ENCODE results near the gene OR2A42.
"Not testable (repeated sequence)": the region's sequence is repeated elsewhere in the genome, so short reads cannot be mapped to it uniquely, and the experiment has no call there.

OR2A42 gene

DNA sequence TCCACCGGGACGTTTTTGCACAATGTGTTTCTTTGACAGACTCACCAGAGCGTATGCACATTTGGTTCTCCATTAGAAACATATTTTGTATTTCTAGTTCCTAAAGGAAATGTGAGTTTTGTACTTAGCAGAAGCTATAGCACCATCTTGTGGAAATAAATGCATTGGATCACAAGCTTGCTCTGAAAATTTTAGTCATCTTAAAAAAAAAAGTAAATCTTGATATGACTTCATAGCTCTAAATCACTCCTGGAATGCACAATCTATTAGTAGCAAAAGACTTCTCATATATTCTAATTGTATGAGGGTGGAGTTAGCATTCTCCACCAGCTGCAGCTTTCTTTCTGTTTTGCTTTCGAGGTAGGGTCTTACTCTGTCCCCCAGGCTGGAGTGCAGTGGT lies 20.3 kb downstream of the OR2A42 start:
- DNase-seq; H3K4me3 ChIP-seq (ENCODE audit: low read depth, low read length); H3K27ac ChIP-seq; in situ Hi-C loops (cut with HindIII; ENCODE audit: low pct_ligation_motif_present, low sequenced_read_pairs); H3K27me3 ChIP-seq (replicated peaks); H3K36me3 ChIP-seq (replicated peaks): not testable (repeated sequence)

- H3K27ac ChIP-seq; H3K27me3 ChIP-seq (replicated peaks); in situ Hi-C loops (cut with HindIII; ENCODE audit: low pct_ligation_motif_present, low sequenced_read_pairs); DNase-seq; H3K36me3 ChIP-seq (replicated peaks); H3K4me3 ChIP-seq (ENCODE audit: low read depth, low read length): not testable (repeated sequence)
Measured at GRCh38 chr7:144218581-144218980, 20.8 kb downstream of the OR2A42 start.

DNA sequence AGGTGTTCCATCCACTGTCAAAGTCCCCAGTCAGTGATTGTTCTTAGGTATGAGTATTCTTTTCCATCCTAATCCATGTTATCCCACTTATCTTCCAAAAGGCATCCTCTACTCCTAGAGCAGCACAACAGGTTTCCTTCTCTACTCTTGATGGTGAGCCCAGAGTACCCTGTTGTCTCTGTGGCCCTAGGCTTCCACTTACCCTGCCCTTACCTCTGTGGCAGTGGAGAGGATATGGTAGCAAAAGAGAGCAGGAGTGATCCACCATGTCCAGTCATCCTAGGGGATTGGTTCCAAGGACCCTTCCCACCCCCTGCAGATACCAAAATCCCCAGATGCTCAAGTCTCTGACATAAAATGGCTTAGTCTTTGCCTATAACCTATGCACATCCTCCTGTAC lies 22.2 kb downstream of the OR2A42 start:
- DNase-seq; in situ Hi-C loops (cut with HindIII; ENCODE audit: low pct_ligation_motif_present, low sequenced_read_pairs); H3K27me3 ChIP-seq (replicated peaks): not testable (repeated sequence)

DNA sequence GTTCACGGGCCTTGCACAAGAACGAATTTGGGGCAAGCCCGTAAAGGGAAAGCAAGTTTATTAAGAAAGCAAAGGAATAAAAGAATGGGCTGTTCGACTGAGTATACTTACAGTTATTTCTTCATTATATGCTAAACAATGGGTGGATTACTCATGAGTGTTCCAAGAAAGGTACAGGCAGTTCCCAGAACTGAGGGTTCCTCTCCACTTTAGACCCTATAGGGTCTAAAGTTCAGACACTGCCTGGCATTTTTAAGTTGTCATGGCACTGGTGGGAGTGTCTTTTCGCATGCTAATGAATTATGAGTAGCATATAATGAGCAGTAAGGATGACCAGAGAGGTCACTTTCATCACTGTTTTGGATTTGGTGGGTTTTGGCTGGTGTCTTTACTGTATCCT lies 34.1 kb downstream of the OR2A42 start:
- DNase-seq; in situ Hi-C loops (cut with HindIII; ENCODE audit: low pct_ligation_motif_present, low sequenced_read_pairs); H3K27ac ChIP-seq; H3K36me3 ChIP-seq (replicated peaks); H3K4me3 ChIP-seq (ENCODE audit: low read depth, low read length); H3K27me3 ChIP-seq (replicated peaks): not testable (repeated sequence)

More for the DNA sequence above, 22.2 kb downstream of the OR2A42 start:
- not testable (repeated sequence) for H3K36me3 ChIP-seq (replicated peaks); H3K4me3 ChIP-seq (ENCODE audit: low read depth, low read length); H3K27ac ChIP-seq

DNA sequence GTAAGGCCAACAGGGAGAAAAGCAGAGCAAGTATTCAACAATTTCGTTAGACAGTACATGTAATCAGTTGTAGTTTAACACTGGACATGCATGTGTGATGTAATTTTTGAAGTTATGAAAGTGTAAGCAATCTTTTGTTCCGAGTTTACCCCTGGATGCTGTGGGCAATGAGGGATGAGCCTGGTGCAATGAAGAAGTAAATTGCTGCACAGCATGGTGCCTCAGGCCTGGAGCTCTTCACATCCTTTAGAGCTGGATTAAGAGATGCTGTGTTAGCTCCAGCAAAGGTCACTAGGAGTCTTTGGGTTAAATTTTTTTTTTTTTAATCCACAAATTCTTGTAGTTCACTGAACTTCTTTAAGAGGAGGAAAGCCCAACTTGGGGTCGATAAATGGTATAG lies 36.3 kb downstream of the OR2A42 start:
- H3K27ac ChIP-seq; H3K36me3 ChIP-seq (replicated peaks); DNase-seq; in situ Hi-C loops (cut with HindIII; ENCODE audit: low pct_ligation_motif_present, low sequenced_read_pairs); H3K4me3 ChIP-seq (ENCODE audit: low read depth, low read length); H3K27me3 ChIP-seq (replicated peaks): not testable (repeated sequence)

- H3K27me3 ChIP-seq (replicated peaks); H3K4me3 ChIP-seq (ENCODE audit: low read depth, low read length); in situ Hi-C loops (cut with HindIII; ENCODE audit: low pct_ligation_motif_present, low sequenced_read_pairs); H3K27ac ChIP-seq; DNase-seq; H3K36me3 ChIP-seq (replicated peaks): not testable (repeated sequence)
Measured at GRCh38 chr7:144201978-144202377, 37.4 kb downstream of the OR2A42 start.

GRCh38 chr7:144198934-144199333 lies 40.5 kb downstream of the OR2A42 start:
- H3K27me3 ChIP-seq (replicated peaks); H3K27ac ChIP-seq; DNase-seq; in situ Hi-C loops (cut with HindIII; ENCODE audit: low pct_ligation_motif_present, low sequenced_read_pairs); H3K4me3 ChIP-seq (ENCODE audit: low read depth, low read length); H3K36me3 ChIP-seq (replicated peaks): not testable (repeated sequence)

GRCh38 chr7:144195212-144195872 lies 44.1 kb downstream of the OR2A42 start, which contains the start of gene ARHGEF35:
ARHGEF35 (minus strand) TSS chr7:144195833; CDS start chr7:144188383, 7,450 bp downstream.
- H3K4me3 ChIP-seq (ENCODE audit: low read depth, low read length); DNase-seq; H3K27ac ChIP-seq; H3K36me3 ChIP-seq (replicated peaks); H3K27me3 ChIP-seq (replicated peaks); in situ Hi-C loops (cut with HindIII; ENCODE audit: low pct_ligation_motif_present, low sequenced_read_pairs): not testable (repeated sequence)

DNA sequence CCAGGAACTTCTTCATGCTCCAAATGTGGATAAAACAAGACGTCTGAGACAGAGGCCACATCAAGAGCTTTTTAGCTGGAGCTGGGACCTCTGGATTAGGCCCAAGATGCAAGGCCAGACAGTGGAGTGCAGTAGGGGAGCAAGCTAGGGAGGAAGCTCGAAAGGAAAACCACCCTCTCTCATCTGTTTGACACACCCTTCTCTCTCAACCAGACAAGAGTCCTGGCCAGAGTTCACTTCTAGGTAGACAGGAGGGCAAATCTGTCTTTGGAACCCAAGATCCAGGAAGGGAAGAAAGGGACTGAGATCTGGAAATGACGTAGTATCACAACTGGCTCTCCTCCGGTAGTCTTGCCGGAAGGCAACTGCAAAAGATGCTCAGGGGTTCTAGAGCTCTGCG lies 45.0 kb downstream of the OR2A42 start:
- H3K4me3 ChIP-seq (ENCODE audit: low read depth, low read length); H3K36me3 ChIP-seq (replicated peaks); in situ Hi-C loops (cut with HindIII; ENCODE audit: low pct_ligation_motif_present, low sequenced_read_pairs); DNase-seq; H3K27ac ChIP-seq; H3K27me3 ChIP-seq (replicated peaks): not testable (repeated sequence)

- H3K36me3 ChIP-seq (replicated peaks); DNase-seq; in situ Hi-C loops (cut with HindIII; ENCODE audit: low pct_ligation_motif_present, low sequenced_read_pairs); H3K27me3 ChIP-seq (replicated peaks); H3K4me3 ChIP-seq (ENCODE audit: low read depth, low read length); H3K27ac ChIP-seq: not testable (repeated sequence)
Measured at GRCh38 chr7:144193782-144194181, 45.6 kb downstream of the OR2A42 start.

- DNase-seq; in situ Hi-C loops (cut with HindIII; ENCODE audit: low pct_ligation_motif_present, low sequenced_read_pairs): not testable (repeated sequence)
Measured at GRCh38 chr7:144188578-144189171, 50.7 kb downstream of the OR2A42 start.

DNA sequence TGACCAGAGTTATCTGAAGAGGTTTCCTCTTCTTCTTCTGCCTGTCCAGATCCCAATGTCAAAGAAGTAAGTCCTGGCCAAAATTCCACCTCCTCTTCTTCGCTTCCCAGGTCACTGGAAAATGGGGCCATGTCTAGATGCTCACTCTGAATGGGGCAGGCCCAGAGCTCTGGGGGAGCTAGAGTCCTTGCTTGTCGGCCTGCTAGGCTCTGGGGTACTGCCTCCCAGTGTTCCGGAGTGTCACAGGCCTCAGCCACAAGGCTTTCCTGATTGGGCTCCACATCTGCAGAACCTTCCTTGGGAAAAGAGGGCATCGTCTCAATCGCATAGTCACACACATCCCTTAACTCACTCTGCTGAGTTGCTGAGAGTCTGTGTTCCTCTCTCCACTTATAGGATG lies 51.6 kb downstream of the OR2A42 start:
- H3K27me3 ChIP-seq (replicated peaks); H3K36me3 ChIP-seq (replicated peaks); H3K27ac ChIP-seq; DNase-seq; in situ Hi-C loops (cut with HindIII; ENCODE audit: low pct_ligation_motif_present, low sequenced_read_pairs); H3K4me3 ChIP-seq (ENCODE audit: low read depth, low read length): not testable (repeated sequence)

More at GRCh38 chr7:144188578-144189171, 50.7 kb downstream of the OR2A42 start:
- not testable (repeated sequence) for H3K4me3 ChIP-seq (ENCODE audit: low read depth, low read length); H3K36me3 ChIP-seq (replicated peaks); H3K27ac ChIP-seq; H3K27me3 ChIP-seq (replicated peaks)

DNA sequence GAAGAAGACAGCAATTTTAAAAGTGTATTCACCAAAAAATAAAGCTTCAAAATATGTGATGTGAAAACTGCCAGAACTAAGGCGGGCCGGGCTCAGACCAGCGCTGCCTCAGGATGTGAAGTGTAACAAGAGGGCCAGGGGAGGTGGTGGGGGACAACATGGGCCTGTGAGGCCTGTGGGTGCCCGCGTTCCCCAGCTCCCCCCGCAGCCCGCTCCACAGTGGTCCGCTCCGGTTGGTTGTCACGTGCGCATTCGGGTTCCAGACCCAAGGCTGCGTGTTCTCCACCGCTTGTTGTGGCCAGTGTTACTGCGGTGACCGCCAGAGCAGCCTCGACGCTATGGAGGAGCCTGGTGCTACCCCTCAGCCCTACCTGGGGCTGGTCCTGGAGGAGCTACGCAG lies 56.2 kb downstream of the OR2A42 start, which contains the start of gene CTAGE4:
TSS of gene CTAGE4 (plus strand) at position 301 of the 400 bp plus-strand sequence. CDS start at position 339, 38 bp downstream.
- H3K4me3 ChIP-seq (ENCODE audit: low read depth, low read length); DNase-seq; H3K27me3 ChIP-seq (replicated peaks); H3K27ac ChIP-seq; in situ Hi-C loops (cut with HindIII; ENCODE audit: low pct_ligation_motif_present, low sequenced_read_pairs); H3K36me3 ChIP-seq (replicated peaks): not testable (repeated sequence)

- H3K36me3 ChIP-seq (replicated peaks); DNase-seq; in situ Hi-C loops (cut with HindIII; ENCODE audit: low pct_ligation_motif_present, low sequenced_read_pairs); H3K4me3 ChIP-seq (ENCODE audit: low read depth, low read length); H3K27me3 ChIP-seq (replicated peaks); H3K27ac ChIP-seq: not testable (repeated sequence)
Measured at GRCh38 chr7:144179165-144179479, 60.3 kb downstream of the OR2A42 start.

Data from brain microvascular endothelial cell (primary cell).